ENCODE results near the gene SERTAD1.

- TF ChIP-seq MYC (IDR thresholded peaks at IDR 0.05; ENCODE audit: low read depth, low read length) (no peak), CTCF (IDR thresholded peaks at IDR 0.05; ENCODE audit: low read depth, low read length) (no peak)
Observed at GRCh38 chr19:40419780-40420179, 6.0 kb downstream of the SERTAD1 start.

All from NB4 (cell line).